ENCODE data around the gene CPNE7.
"Not testable (repeated sequence)": the region's sequence is repeated elsewhere in the genome, so short reads cannot be mapped to it uniquely, and the experiment has no call there.

CPNE7 gene

DNA sequence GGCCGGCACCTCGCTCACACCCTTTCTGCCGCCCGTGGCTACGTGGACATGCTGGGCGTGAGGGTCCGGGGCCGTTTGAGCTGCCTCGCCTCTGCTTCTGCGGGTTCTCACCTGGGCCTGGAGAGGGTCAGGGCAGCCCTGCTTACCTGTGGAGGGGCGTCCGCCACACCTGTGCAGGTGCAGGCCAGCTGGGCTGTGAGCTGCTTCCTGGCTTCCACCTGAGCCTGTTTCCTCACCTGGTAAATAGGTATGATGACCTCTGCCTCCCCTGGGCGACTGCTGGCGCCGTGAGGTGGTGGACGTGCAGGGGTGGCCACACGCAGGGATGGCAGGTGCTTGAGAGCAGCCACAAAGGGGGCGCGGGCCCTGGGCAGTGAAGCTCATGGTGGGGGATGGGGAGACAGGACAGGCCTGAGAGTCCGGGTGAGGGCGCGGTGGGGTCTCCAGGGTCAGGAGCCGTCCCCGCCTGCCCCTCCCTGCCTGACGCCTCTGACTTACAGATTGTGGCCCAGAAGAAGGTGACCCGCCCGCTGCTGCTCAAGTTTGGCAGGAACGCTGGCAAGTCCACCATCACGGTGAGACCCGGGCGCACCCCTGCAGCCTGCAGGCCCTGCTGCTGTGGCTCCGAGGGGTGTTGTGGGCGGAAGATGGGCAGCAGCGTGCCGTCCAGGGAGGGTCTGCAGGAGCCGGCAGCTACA is 7.8 kb downstream of the CPNE7 start:
- no peak for DNase-seq (ENCODE audit: low read depth, low spot score)

GRCh38 chr16:89583895-89584644 is 8.5 kb downstream of the CPNE7 start:
- DNase-seq (ENCODE audit: low read depth, low spot score), result no peak

- peak; percentile 82 for DNase-seq (ENCODE audit: low read depth, low spot score)
Measured at GRCh38 chr16:89584768-89585549, 9.4 kb downstream of the CPNE7 start.

DNA sequence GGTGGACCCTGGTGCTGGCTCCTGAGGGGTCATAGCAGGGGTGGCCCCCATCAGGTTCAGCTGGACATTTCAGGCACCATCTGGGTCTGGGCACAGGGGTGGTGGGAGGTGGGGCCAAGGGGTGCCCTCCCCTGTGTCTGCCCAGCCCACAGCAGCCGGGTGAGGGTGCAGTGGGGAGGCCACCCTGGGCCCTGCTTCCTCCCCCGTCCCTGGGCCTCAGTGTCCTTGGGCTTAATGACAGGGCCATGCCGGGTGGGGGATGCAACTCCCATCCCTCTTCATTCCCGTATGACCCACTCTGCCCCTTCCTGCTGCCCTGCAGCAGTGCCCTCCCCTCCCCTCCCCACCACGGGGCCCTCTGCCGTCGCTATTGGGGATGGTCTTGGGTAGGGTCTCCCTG is 10.7 kb downstream of the CPNE7 start:
- no peak for DNase-seq (ENCODE audit: low read depth, low spot score)

DNA sequence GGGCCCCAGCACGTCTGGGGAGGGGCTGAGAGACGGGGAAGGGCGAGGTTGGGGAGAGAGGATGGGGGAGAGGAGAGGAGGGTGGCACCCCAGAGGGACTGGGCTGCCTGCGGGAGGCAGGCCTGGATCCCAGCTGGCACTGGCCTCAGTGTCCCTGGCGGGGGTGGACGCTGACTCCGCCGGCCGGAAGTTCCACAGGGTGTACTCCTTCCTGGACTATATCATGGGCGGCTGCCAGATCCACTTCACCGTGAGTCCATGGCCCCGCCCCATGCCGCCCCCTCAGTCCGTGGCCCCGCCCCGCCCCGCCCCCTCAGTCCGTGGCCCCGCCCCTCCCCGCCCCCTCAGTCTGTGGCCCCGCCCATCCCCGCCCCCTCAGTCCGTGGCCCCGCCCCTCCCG is 11.3 kb downstream of the CPNE7 start:
- DNase-seq (ENCODE audit: low read depth, low spot score), result no peak

DNA sequence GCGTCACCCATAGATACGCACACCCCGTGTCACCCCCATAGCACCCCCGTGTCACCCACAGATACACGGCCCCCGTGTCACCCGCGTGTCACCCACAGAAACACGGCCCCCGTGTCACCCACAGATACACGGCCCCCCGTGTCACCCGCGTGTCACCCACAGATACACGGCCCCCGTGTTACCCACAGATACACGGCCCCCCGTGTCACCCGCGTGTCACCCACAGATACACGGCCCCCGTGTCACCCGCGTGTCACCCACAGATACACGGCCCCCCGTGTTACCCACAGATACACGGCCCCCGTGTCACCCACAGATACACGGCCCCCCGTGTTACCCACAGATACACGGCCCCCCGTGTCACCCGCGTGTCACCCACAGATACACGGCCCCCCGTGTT is 12.1 kb downstream of the CPNE7 start:
- DNase-seq (ENCODE audit: low read depth, low spot score), result not testable (repeated sequence)

GRCh38 chr16:89588413-89589109 is 13.0 kb downstream of the CPNE7 start:
- no peak for DNase-seq (ENCODE audit: low read depth, low spot score)

DNA sequence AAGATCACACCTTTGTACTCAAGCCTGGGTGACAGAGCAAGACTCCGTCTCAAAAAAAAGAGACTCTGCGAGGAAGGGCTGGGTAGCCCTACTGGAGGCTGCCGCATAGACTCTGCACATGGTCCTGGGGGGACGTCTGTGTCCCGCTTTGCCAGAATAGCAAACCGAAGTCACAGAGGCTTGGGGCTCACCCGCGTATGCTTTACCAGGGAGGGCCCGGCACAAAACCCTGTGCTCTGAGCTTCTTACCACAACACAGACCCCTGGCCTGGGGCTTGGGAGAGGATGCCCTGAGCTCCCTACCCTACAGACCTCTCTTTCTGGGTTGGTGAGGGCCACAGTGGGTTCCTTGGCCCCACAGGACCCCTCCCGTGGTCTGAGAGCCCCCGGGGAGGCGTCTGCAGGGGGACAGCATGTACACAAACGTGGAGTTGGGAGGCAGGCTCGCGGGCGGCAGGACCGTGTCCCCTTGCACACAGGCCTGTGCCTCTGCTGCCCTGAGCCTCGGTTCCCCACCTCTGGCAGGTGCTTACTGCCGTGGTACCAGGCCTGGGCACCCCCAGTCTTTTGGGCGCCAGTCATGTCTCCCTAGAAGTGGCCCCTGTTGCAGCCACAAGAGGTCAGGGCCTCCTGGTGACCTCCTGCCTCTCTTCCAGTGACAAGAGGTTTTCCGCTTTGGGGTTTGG is 13.8 kb downstream of the CPNE7 start:
- no peak for DNase-seq (ENCODE audit: low read depth, low spot score)

- DNase-seq (ENCODE audit: low read depth, low spot score), result no peak
Measured at GRCh38 chr16:89593841-89594240, 18.3 kb downstream of the CPNE7 start.

- no peak for DNase-seq (ENCODE audit: low read depth, low spot score)
Measured at GRCh38 chr16:89595330-89596060, 19.9 kb downstream of the CPNE7 start.

- no peak for DNase-seq (ENCODE audit: low read depth, low spot score)
Measured at GRCh38 chr16:89596061-89596689, 20.6 kb downstream of the CPNE7 start.

GRCh38 chr16:89596957-89597649 is 21.5 kb downstream of the CPNE7 start:
- no peak for DNase-seq (ENCODE audit: low read depth, low spot score)

- no peak for DNase-seq (ENCODE audit: low read depth, low spot score)
Measured at GRCh38 chr16:89598199-89598598, 22.6 kb downstream of the CPNE7 start.

- DNase-seq (ENCODE audit: low read depth, low spot score), result no peak
Measured at GRCh38 chr16:89599451-89599858, 23.9 kb downstream of the CPNE7 start.

DNA sequence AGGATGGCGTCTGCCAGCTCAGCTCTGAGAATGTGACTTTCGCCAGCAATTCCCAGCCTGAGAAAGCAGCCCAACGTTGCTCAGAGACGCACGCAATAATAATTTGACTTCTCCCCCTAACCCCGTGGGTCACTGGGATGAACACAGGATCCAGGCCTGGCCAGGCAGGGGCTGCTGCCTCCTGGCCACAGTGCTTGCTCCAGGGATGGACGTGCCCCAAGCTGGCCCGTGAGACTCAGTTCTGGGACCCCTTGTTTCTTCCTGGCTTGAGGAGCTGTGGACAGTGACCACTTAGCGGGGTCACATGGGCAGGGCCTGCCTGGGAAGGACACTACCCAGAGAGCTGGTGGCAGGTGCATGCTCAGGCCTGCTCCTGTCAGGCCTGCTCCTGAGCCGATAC is 24.3 kb downstream of the CPNE7 start:
- DNase-seq (ENCODE audit: low read depth, low spot score), result no peak

DNA sequence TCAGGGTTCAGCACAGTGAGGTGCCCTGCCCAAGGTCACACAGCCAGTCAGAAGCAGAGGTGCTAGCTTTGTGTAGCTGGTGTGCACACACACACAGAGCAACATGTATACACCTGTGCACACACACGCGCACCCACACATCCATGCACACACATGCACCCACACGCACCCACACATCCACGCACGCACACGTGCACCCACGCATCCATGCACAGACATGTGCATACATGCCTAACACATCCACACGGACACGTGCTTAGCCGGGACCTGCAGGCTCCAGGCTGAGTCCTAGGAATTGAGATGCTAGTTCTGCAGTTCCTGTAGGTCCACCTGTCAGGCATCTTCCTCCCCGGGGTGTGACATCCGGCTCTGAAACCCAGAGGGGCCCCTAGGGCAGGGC is 24.9 kb downstream of the CPNE7 start:
- DNase-seq (ENCODE audit: low read depth, low spot score), result no peak

DNA sequence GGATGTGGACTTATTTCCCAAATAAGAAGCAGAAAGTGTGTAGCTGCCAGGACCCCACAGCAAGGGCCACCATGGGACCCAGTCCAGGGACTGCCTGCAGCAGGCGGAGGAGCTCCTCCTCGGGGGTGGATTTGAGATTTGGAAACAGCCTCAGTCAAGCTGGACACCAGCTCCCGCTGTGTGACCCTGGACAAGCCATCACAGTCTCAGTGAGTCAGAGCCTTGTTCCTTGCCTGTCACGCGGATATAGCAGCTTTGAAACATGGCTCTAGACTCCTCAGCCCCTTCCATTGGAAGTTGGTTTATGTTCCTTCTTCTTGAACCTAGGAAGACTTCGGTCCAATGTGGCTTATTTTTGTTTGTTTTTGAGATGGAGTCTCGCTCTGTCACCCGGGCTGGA is 25.4 kb downstream of the CPNE7 start:
- DNase-seq (ENCODE audit: low read depth, low spot score), result no peak

DNA sequence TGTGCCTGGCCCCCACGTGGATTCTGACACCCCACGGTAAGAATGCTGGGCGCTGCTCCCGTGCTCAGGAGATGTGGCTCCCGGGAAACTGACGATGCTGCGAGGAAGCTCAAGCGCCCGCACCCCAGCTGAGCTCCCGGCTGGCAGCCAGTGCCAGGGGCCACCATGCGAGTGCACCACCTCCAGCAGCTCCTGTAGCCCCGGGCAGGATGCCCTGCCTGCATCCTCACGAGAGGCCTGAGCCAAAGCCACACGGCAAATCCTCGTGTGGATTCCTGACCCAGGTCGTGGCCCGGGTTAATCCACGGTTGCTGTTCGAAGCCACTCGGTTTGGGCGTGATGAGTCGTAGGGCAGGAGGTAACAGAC is 26.3 kb downstream of the CPNE7 start:
- no peak for DNase-seq (ENCODE audit: low read depth, low spot score)

- peak; percentile 86 for DNase-seq (ENCODE audit: low read depth, low spot score)
Measured at GRCh38 chr16:89602273-89602951, 26.9 kb downstream of the CPNE7 start.

Data from astrocyte of the hippocampus (primary cell).